Panc1 (cell line): ENCODE measurements around the gene CDC42. TPM values are rescaled to one million over a fixed set of nuclear protein-coding genes. Genes with fewer than 3 reads are reported as not detected.

Experiments
- ATAC-seq: fragments of 200-7000 bp; cut with Tn5 transposase; 2 replicates; pipeline ENCODE4 v1.9.1; 2020; ENCODE audit warnings: mild to moderate bottlenecking, moderate library complexity
- BruUV-seq: library from RNA; stranded (reverse); fragments of 400-500 nt; replicated peaks from 2 replicates; lab custom pipeline; 2021; lab: Mats Ljungman, UMichigan
- CTCF ChIA-PET: fragments of 300-600 bp; sonication (Branson Sonifier 250); formaldehyde crosslinking; loops from one replicate; lab custom pipeline; 2022; ENCODE audit warnings: antibody characterized with exemption; lab: Charles Lee
- POLR2A ChIA-PET: fragments of 300-600 bp; sonication (Branson Sonifier 250); formaldehyde crosslinking; loops from one replicate; lab custom pipeline; 2022; ENCODE audit warnings: antibody characterized with exemption; lab: Charles Lee
- DNase-seq: peaks from one replicate; pipeline ENCODE4 v3.0.0-alpha.2; 2010; ENCODE audit warnings: low read depth, low spot score
- H3K27ac ChIP-seq: 2 replicates; pipeline ENCODE4 v1.5.1; 2011; ENCODE audit warnings: mild to moderate bottlenecking, low read length, inconsistent platforms
- H3K27me3 ChIP-seq: fragments of 200-500 bp; sonication (Bioruptor generic); 2 replicates; pipeline ENCODE4 v1.6.0; 2014; ENCODE audit warnings: low read length, inconsistent platforms; ENCODE audit not compliant: control insufficient read depth, insufficient read depth
- H3K36me3 ChIP-seq: fragments of 200-500 bp; sonication (Bioruptor generic); 2 replicates; pipeline ENCODE4 v1.5.1; 2014; ENCODE audit warnings: inconsistent platforms, mild to moderate bottlenecking, low read length, moderate library complexity; ENCODE audit not compliant: control insufficient read depth, insufficient read depth
- H3K4me1 ChIP-seq: 2 replicates; pipeline ENCODE4 v1.5.1; 2011; ENCODE audit warnings: inconsistent platforms, mild to moderate bottlenecking, low read length, moderate library complexity; ENCODE audit not compliant: control insufficient read depth, insufficient read depth
- H3K4me3 ChIP-seq, 2 experiments: 2 replicates each; pipeline ENCODE4 v1.5.1; 2011 to 2012; ENCODE audit warnings: low read depth in 2 of 2, low read length in 2 of 2, mild to moderate bottlenecking in 2 of 2, inconsistent platforms in 1 of 2, moderate library complexity in 1 of 2
- H3K9me3 ChIP-seq: fragments of 200-500 bp; sonication (Bioruptor generic); 2 replicates; pipeline ENCODE4 v1.5.1; 2014; ENCODE audit warnings: low read depth, mild to moderate bottlenecking, inconsistent platforms, low read length, moderate library complexity; ENCODE audit not compliant: control insufficient read depth, insufficient read depth
- CTCF ChIP-seq: fragments of 450-650 bp; IDR thresholded peaks from 2 replicates; pipeline ENCODE4 v1.5.1; 2017; ENCODE audit warnings: mild to moderate bottlenecking
- POLR2AphosphoS5 ChIP-seq: IDR thresholded peaks from 2 replicates; pipeline ENCODE4 v1.6.1; 2012; ENCODE audit warnings: mild to moderate bottlenecking, low read depth, low read length, moderate library complexity
- REST ChIP-seq, 2 experiments: IDR thresholded peaks; 2 replicates each; pipeline ENCODE4 v1.6.1; 2011 to 2012; ENCODE audit warnings: low read depth in 2 of 2, control low read depth in 1 of 2, low read length in 1 of 2, mild to moderate bottlenecking in 1 of 2, moderate library complexity in 1 of 2; ENCODE audit not compliant: insufficient read depth in 1 of 2
- SIN3A ChIP-seq: IDR thresholded peaks from 2 replicates; pipeline ENCODE4 v1.6.1; 2012; ENCODE audit warnings: low read depth, mild to moderate bottlenecking, low read length, moderate library complexity, borderline replicate concordance; ENCODE audit not compliant: insufficient read depth
- TCF7L2 ChIP-seq: IDR thresholded peaks from 2 replicates; pipeline ENCODE4 v1.6.1; 2011; ENCODE audit warnings: mild to moderate bottlenecking, low read depth, low read length, inconsistent platforms
- in situ Hi-C: cut with HindIII; loops from 2 replicates; pipeline ENCODE4 v1.10.0; 2016; ENCODE audit warnings: low sequenced_read_pairs, low pct_unique_long_range_greater_than_20kb
- intact Hi-C: fragments of 100-400 bp; cut with micrococcal nuclease; formaldehyde crosslinking; loops from one replicate; pipeline ENCODE4 v1.10.0; 2022; ENCODE audit not compliant: unreplicated experiment
- total RNA-seq: library from RNA; stranded (reverse); gene quantifications from one replicate; pipeline ENCODE4 v1.2.1, GENCODE V29; 2021; ENCODE audit not compliant: unreplicated experiment

Gene CDC42
- total RNA-seq, 1 experiment from 2014 or later = 240 TPM

GRCh38 chr1:22129501-22130117, 77.1 kb downstream of the CDC42 start:
- ATAC-seq (no peak), DNase-seq (no peak)
- Histone ChIP-seq H3K36me3 (no peaks in the 10 kb centered on the region), H3K4me3 (no peak overlapping the region), H3K4me1 (peaks cover 29% of the 10 kb centered on the region), H3K27ac (no peak overlapping the region), H3K9me3 (no peaks in the 10 kb centered on the region), H3K27me3 (no peaks in the 10 kb centered on the region)
- ChIA-PET POLR2A (no interaction called here), CTCF (no interaction called here)
- TF ChIP-seq POLR2AphosphoS5 (no peak), TCF7L2 (no peak), CTCF (no peak), SIN3A (no peak), REST (IDR thresholded peaks at IDR 0.05; ENCODE audit: insufficient read depth in 1 of 2, low read depth in 2 of 2, low read length in 1 of 2) (no peak)
- intact Hi-C loops (loop anchor here (10.0 kb wide), 1 partner anchor 145 kb away; no protein-coding TSS in a partner anchor), in situ Hi-C loops (no loop called here)
- no TSS peak for BruUV-seq

- intact Hi-C loops = loop anchor here (10.0 kb wide), 1 partner anchor 144 kb away; no protein-coding TSS in a partner anchor
- CTCF ChIA-PET = interaction anchor here (0.5 to 1.8 kb wide), 2 partner anchors 14 to 283 kb away, joined by 3 to 12 read pairs; no protein-coding TSS in a partner anchor
Measured at GRCh38 chr1:22131062-22131461, 78.6 kb downstream of the CDC42 start.

More at GRCh38 chr1:22131062-22131461, 78.6 kb downstream of the CDC42 start:
- H3K4me1 ChIP-seq = peaks cover 29% of the 10 kb centered on the region
- H3K4me3 ChIP-seq = no peak overlapping the region
- POLR2A ChIA-PET = no interaction called here
- TF ChIP-seq SIN3A (no peak), TCF7L2 (no peak), CTCF (no peak), POLR2AphosphoS5 (no peak), REST (IDR thresholded peaks at IDR 0.05; ENCODE audit: insufficient read depth in 1 of 2, low read depth in 2 of 2, low read length in 1 of 2) (no peak)
- in situ Hi-C loops = no loop called here
- no peak for ATAC-seq
- DNase-seq = no peak
- H3K27ac ChIP-seq = no peak overlapping the region
- BruUV-seq = no TSS peak
- no peaks in the 10 kb centered on the region for H3K27me3 ChIP-seq
- no peaks in the 10 kb centered on the region for H3K36me3 ChIP-seq
- no peaks in the 10 kb centered on the region for H3K9me3 ChIP-seq
